Cerebellar cortex (tissue), 1 donor: ENCODE data around the gene KCNMA1.

Experiments used
- DNase-seq: peaks from one replicate; pipeline ENCODE4 v3.0.0-alpha.2; 2015; ENCODE audit warnings: low spot score

Gene KCNMA1

DNA sequence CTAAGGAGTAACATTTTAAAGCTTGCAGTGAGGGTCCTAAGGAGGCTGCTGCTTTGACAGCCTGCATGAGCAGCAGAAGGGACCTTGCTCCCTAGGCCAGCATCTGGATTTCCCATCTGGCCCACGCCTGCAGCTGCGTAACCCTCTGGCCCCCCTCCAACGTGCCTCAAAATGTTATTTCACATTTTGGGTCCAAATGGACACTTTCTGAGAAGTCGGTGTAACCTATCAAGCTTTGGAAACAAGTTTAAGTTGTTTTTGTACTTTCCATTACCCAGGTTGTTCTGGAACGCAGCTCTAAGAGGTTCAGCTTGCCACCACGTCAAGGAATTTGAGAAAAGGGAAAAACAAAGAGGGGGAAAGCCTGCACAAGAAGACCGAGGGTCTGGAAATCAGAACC is 338.3 kb downstream of the KCNMA1 start:
- DNase-seq, result no peak

DNA sequence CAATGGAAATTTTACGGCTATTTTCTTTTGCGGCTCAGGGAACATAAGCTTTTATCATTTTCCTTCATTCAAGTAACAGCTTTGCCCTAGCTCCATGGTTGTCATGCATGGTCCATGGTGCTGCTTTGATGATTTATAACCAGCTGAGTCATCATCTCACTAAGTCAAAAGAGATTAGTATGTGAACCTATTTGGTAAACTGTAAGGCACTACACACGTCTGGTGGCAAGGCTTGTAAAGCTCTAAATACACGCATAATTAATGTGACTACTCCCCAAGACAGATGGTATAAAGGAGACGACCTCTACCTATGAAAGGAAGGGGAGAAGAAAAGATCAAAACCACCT is 340.2 kb downstream of the KCNMA1 start:
- DNase-seq, result no peak

- DNase-seq, result no peak
Observed at GRCh38 chr10:77296534-77297392, 340.8 kb downstream of the KCNMA1 start.

DNA sequence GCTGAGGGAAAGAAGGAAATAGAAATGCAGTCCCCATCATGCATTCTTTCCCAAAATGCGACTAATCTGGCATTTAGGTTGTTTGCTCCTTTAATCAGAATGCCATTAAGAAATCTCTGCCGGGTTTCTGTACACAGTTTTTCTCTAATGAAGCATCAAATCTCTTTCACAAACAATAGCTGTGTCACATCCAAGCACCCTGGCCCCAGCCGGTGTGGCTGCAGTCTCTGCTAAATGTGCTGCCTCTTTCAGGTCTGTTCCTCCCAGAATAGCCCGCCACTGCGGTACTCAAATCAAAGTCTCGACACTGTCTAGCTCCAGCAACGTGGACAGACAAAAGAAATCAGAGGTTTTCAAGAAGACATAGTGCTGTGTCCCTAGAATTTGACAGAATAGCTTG is 343.8 kb downstream of the KCNMA1 start:
- DNase-seq, result no peak

GRCh38 chr10:77293347-77293746 is 344.3 kb downstream of the KCNMA1 start:
- no peak for DNase-seq

GRCh38 chr10:77291596-77292505 is 345.8 kb downstream of the KCNMA1 start:
- DNase-seq, result no peak

DNA sequence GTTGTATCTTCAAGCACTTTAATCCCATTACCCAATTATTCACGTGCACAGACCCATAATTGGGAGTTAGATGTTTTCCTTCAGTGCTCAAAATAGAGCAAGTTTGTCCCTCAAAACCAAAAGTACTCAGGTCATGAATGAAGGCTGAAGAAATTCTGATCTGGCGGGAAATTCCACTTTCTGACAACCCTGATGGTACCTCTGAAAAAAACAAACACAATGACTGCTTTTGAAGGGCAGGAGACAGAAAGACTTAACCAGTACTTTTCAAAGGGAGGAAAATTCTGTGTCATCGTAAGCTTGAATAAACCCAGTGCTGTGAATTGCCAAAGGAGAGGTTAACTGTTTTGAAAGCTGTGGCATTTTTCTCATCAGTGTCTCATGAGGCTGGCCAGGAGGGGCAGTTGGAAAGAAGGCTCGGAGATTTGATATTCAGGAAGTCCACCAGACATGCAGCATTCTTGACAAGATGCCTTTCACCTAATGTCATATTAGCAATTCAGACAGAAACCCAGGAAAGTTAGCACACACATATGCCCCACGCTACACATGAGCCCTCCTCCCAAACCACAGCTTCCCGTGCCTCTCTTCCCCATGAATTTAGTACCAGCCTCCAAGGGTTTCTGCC is 347.0 kb downstream of the KCNMA1 start:
- no peak for DNase-seq

DNA sequence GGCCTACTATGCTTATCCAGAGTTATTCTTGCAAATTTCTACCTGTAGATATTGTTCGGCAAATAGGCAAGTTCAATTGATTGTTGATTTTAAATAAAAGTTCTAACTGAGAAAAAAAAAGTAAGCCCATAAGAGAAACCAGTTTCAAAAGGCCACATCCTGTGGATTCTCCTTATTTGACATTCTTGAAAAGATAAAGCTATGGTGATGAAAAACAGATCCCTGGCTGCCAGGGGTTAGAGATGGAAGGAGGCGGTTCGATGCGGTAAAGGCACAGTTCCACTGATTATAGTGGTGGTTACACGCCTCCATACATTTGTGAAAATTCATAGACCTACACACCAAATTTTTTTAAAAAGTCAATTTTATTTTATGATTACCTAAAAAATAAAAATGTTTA is 347.8 kb downstream of the KCNMA1 start:
- no peak for DNase-seq

GRCh38 chr10:77289027-77289501 is 348.5 kb downstream of the KCNMA1 start:
- no peak for DNase-seq

DNA sequence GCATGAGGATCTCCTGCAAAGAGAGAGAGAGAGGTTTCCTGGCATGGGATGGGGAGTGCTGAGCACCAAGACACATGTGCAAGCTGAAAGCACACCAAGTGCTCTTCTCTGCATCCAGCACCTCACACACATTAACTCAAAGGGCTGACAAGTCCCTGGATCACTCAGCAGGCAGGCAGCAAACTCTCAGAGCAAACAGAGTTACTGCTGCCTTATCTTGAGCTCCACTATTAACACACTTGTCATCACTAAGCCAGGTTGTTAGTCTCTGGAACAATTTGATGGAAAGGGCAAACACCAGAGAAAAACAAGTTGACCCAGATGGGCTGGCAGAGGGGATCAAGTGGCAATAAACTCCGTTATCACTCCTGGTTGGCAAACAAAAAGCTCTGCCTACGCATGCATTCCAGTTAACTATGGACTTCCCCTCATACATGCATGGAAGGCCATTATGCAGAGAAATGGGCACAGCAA is 349.9 kb downstream of the KCNMA1 start:
- DNase-seq, result no peak

GRCh38 chr10:77286531-77287508 is 350.8 kb downstream of the KCNMA1 start:
- no peak for DNase-seq

DNA sequence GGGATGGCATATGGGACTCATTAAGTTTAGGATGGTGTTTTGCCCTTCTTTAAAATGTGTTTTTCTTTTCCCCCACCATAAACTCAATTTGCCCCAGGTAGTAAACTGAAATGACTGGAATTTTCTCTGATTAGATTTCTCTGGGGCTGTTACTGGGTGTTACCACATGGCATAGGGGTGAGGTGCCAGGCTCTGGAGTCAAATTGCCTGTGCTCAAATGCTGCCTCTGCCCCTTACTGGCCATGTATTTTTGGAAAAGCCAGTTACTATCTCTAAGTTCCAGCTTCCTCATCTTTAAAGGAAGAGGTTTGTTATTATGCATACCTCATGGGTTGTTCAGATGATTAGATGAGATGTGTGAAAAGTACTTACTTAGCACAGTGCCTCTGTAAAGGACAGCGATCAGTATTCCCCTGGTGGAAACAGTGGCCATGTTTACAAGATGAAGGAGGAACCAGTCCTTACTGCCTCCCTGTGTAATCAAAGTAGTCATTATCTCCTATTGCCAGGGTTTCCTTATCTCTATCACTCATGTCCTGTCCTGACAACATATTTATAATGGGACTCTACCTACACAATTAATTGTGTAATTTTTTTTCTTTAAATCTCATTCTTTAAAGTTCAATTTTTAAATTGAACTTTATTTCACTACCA is 352.0 kb downstream of the KCNMA1 start:
- DNase-seq, result no peak

GRCh38 chr10:77284797-77285196 is 352.8 kb downstream of the KCNMA1 start:
- DNase-seq, result no peak

DNA sequence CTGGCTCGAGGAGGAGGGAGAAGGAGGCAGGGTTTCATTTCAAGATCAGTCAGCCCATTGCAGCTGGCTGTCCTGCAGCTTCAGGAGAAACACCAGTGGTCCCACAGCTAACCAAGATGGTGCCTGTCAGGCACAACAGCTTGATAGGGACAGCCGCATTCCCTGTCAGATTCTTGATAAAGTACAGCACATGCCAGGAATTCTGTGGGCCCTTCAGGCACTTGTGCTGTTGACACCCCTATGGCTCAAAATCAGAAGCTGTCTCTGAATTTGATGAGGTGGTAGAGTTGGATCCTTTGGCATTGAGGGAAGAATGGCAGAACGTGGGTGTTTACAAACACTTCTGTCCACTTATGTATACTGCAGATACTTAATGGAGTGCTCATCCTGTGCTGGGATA is 354.3 kb downstream of the KCNMA1 start:
- DNase-seq, result no peak

GRCh38 chr10:77282163-77282562 is 355.4 kb downstream of the KCNMA1 start:
- no peak for DNase-seq

DNA sequence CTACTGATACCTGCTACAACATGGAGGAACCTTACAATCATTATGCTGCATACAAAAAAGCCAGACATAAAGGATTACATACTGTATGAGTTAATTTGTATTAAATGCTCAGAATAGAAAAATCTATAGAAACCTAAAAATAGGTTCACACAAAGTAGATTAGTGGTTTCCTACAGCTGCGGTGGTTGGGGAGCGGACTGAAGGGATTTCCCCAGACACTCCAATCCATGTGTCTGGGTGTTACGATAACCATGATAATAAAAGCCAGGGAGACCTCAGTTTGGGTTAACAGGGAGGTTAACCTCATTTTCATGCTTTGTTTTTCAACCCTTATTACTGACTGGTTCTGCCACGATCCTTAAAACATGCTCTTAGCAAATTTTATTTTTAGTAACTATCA is 355.9 kb downstream of the KCNMA1 start:
- no peak for DNase-seq

GRCh38 chr10:77279207-77279606 is 358.4 kb downstream of the KCNMA1 start:
- DNase-seq, result no peak

DNA sequence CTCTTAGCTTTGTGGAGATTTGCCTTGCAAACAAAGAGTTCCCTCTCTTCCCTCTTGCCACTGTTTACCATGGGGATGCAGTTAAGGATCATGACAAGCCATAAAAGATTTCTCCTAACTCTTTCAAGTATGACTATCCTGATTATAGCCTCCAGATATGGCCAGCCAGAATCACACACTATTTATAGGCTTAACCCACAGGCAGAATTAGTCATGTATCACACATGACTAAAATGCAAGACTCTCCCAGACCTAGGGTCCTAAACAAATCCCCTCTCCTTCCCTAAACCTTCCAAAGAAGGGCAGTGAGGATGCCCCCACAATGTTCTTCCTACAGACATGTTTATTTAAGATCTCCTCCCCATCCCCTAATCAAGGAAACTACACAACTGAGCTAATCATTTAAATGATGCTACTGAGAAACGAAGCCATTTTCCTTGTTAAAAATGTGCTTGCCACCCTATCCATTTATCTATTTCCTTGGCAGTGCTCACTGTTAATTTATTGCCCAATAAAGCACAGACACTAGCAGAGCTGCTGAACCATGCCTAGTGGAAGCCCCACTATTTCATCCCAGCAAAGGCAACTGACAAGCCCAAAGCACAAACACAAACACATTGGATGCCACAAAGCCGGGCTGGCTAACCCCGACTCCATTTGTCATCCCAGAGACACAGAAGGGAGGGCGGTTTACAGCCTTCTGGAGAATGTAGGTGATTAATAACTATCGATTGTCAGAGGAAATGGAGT is 363.4 kb downstream of the KCNMA1 start:
- DNase-seq, result no peak

DNA sequence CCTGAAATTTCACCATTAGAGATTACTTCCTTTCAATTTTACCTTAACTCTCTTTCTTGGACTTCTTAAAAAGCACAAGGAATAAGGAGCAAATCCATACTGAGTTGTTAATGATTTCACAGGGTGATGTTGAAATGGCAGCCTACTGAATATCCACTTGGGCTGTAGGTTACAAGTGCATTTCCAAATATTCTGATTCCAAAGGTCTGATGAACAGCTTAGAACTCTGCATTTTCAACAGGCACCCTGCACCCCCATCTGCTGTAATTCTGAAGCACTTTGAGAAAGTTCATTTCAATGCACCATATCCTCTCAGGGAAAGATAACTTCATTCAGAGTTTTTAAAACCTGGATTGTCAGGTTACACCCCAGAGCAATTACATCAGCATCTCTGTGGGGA is 368.4 kb downstream of the KCNMA1 start:
- no peak for DNase-seq

DNA sequence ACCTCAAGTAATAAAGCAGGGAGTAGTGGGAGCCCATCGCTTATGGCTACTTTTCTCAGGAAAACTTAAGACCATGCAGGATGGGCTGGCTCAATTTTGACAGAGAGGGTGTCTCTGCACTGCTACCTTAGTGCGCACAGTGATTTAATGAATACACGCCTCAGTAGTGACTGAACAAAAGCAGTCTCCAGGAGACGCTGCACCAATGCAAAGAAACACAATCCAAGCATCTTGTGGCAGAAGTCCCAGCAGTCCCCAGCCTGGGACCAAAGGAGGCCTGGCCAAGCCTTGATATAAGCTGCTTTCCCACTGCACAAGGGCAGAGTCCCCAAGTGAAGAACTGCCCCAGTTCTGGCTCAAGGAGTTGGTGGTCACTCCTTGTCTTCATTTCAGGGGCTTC is 368.9 kb downstream of the KCNMA1 start:
- DNase-seq, result peak; percentile 5
